BLaER1 (cell line): ENCODE results near the gene MAP3K10.
"Not testable (repeated sequence)": the region's sequence is repeated elsewhere in the genome, so short reads cannot be mapped to it uniquely, and the experiment has no call there.

Experiments used
- H3K27ac ChIP-seq: shearing (Covaris generic); formaldehyde crosslinking; 2 replicates; pipeline ENCODE4 v1.8.1; 2022
- H3K27me3 ChIP-seq: shearing (Covaris generic); formaldehyde crosslinking; 2 replicates; pipeline ENCODE4 v1.8.1; 2022
- H3K36me3 ChIP-seq: shearing (Covaris generic); formaldehyde crosslinking; 2 replicates; pipeline ENCODE4 v1.8.1; 2022
- H3K4me1 ChIP-seq: shearing (Covaris generic); formaldehyde crosslinking; 2 replicates; pipeline ENCODE4 v1.8.1; 2022
- H3K4me2 ChIP-seq: shearing (Covaris generic); formaldehyde crosslinking; 2 replicates; pipeline ENCODE4 v1.8.1; 2022
- H3K4me3 ChIP-seq: shearing (Covaris generic); formaldehyde crosslinking; 2 replicates; pipeline ENCODE4 v1.8.1; 2022
- H3K9ac ChIP-seq: shearing (Covaris generic); formaldehyde crosslinking; 2 replicates; pipeline ENCODE4 v1.8.1; 2022
- H3K9me3 ChIP-seq: shearing (Covaris generic); formaldehyde crosslinking; 2 replicates; pipeline ENCODE4 v1.8.1; 2022
- H4K20me1 ChIP-seq: shearing (Covaris generic); formaldehyde crosslinking; 2 replicates; pipeline ENCODE4 v1.8.1; 2022
- Cebpa-rat ChIP-seq: shearing (Covaris generic); IDR thresholded peaks from 2 replicates; pipeline ENCODE4 v1.8.1; 2022

MAP3K10 gene

DNA sequence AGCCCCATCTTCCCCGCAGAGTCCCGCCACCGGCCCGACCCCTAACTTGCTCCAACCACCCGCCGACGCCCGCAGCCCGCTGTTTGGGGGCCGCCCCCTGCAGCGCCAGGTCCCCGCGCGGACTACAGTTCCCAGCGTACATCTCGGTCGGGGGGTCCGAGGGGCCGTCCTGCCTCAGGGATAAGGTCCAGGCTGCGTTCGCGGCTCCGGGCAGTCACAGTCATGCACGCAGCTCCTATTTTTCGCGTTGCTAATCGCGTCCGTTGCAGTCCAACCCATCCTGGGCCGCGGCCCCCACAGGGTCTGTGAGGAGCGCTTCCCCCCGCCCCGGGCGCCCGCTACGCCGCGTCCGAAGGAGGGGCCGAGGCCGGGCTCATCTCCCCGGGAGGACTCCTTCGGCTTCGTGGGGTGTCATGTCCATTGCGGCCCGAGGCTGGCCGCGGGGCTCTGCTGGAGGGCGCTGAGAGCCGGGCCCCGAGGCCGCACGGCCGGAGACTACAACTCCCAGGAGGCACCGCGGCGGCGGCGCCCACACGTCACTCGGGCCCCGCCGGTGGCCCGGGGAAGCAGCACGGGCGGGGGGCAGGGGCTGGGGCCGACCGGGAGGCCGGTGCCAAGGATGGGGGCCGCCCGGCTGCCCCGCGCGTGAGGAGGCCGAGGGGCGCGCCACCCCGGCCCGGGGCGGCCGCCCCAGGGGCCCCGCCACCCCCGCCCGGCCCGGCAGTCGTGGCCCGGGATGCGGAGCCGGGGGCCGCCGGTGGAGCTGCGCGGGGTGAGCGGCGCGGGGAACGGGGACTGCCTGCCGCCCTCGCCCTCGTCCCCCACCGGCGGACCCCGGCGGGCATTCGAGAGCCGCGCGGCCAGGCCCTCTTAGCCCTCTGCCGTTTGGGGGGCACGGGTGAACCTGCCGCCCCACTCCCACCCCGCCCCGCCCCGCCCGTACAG is at the start of gene MAP3K10:
MAP3K10 (plus strand) TSS at position 536 of the 945 bp plus-strand sequence. CDS start 606 bp downstream, outside the sequence.
- no peaks in the 10 kb centered on the region for H3K27me3 ChIP-seq
- peak within 1 kb of the TSS; percentile 99 for H3K4me2 ChIP-seq
- no peaks in the 10 kb centered on the region for H3K9me3 ChIP-seq
- peak within 1 kb of the TSS; percentile 91 for H3K27ac ChIP-seq
- H3K4me1 ChIP-seq = peaks cover 32% of the 10 kb centered on the region
- peaks cover 18% of the 10 kb centered on the region; the same call in 1 of the 2 replicates for H4K20me1 ChIP-seq
- no peak for TF ChIP-seq Cebpa-rat
- peak within 1 kb of the TSS; percentile 99 for H3K4me3 ChIP-seq
- H3K36me3 ChIP-seq = no peaks in the 10 kb centered on the region
- H3K9ac ChIP-seq = peak within 1 kb of the TSS; percentile 93

DNA sequence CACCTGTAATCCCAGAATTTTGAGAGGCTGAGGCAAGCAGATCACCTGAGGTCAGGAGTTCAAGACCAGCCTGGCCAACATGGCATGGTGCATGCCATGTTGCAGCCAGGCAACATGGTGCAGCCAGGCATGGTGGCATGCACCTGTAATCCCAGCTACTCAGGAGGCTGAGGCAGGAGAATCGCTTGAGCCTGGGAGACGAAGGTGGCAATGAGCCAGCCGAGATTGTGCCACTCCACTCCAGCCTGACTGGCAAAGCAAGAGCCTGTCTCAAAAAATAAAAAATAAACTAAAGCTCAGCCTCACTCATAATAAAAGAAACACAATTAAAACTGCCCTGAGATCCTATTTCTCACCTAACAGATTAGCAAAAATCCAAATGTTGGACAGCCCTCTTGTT is 49.7 kb upstream of the MAP3K10 start:
- Histone ChIP-seq H3K27me3 (no peaks in the 10 kb centered on the region), H3K4me3 (no peak overlapping the region), H4K20me1 (no peaks in the 10 kb centered on the region), H3K9me3 (no peaks in the 10 kb centered on the region), H3K4me1 (peaks cover 66% of the 10 kb centered on the region), H3K4me2 (peak overlapping the region; percentile 88), H3K36me3 (no peaks in the 10 kb centered on the region), H3K9ac (no peak overlapping the region), H3K27ac (no peak overlapping the region)
- no peak for TF ChIP-seq Cebpa-rat

DNA sequence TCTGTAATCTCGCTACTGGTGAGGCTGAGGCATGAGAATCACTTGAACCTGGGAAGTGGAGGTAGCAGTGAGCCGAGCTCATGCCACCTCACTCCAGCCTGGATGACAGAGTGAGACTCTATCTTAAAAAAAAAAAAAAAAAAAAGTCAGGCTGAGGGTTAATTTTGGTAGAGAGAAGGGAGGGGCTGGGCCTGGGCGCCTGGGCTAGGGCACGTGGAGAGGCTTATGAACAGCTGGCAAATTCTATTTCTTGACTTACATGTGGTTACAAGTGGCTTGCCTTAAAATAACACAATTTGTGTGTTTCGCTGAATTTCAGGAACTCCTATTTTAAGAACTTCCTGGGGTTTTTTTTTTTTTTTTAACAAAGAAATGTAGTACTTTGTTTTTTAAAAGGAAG is 47.6 kb upstream of the MAP3K10 start:
- Histone ChIP-seq H4K20me1 (no peaks in the 10 kb centered on the region), H3K9me3 (no peaks in the 10 kb centered on the region), H3K36me3 (no peaks in the 10 kb centered on the region), H3K4me1 (peaks cover 86% of the 10 kb centered on the region), H3K27me3 (no peaks in the 10 kb centered on the region), H3K9ac (peak overlapping the region; percentile 76), H3K4me2 (peak overlapping the region; percentile 88), H3K4me3 (peak overlapping the region; percentile 58), H3K27ac (peak overlapping the region; percentile 85)
- no peak for TF ChIP-seq Cebpa-rat

DNA sequence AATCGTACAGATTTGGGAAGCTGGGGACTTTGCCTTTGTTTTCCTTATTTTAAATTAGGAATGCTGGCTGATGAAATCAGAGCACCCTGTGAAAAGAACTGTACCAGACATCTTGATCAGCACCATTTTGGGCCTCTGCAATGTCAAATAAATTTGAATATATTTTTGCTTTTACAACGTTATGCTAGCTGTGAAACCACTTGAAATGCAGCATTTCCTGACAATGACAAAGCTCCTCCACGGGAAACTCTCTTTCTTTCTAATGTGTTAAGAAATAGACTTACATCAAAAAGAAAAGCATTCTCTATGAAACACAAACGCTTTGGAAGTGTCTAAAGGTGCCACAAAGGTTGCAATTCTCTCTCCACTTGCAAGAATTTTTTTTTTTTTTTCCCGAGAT is 47.1 kb upstream of the MAP3K10 start:
- Histone ChIP-seq H3K9ac (peak overlapping the region; percentile 76), H3K27ac (peak overlapping the region; percentile 85), H3K27me3 (no peaks in the 10 kb centered on the region), H3K9me3 (peaks cover 1% of the 10 kb centered on the region), H3K4me2 (peak overlapping the region; percentile 88), H4K20me1 (no peaks in the 10 kb centered on the region), H3K36me3 (no peaks in the 10 kb centered on the region), H3K4me1 (peaks cover 91% of the 10 kb centered on the region), H3K4me3 (peak overlapping the region; percentile 58)
- TF ChIP-seq Cebpa-rat = no peak

DNA sequence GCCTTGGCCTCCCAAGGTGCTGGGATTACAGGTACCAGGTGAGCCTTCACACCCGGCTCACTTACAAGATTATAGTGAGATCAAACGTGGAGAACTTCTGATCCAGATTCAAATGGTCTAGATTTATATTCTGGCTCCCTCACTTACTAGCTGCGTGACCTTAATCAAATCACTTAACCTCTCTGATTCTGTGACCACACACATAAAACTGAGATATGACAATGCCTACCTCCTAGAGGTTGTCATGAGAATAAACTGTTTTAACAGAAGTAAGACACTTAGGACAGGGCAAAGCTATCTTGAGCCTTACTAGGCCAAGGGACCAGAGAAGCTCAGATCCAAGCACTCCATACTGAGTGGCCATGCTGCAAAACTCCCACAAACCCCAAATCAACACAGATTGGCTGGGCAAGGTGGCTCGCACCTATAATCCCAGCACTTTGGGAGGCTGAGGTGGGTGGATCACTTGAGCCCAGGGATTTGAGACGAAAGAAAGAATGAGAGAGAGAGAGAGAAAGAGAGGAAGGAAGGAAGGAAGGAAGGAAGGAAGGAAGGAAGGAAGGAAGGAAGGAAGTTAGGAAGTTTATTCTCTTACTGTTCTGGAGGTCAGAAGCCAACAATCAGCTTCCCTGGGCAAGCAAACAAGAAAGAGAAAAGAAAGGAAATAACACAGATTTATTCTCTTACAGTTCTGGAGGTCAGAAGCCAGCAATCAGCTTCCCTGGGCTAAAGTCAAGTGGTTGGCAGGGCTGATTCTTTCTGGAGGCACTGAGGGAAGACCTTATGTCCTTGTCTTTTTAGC is 46.1 kb upstream of the MAP3K10 start:
- Histone ChIP-seq H3K4me2 (peak overlapping the region; percentile 88), H3K36me3 (no peaks in the 10 kb centered on the region), H3K9ac (peak overlapping the region; percentile 76; the same call in 1 of the 2 replicates)

DNA sequence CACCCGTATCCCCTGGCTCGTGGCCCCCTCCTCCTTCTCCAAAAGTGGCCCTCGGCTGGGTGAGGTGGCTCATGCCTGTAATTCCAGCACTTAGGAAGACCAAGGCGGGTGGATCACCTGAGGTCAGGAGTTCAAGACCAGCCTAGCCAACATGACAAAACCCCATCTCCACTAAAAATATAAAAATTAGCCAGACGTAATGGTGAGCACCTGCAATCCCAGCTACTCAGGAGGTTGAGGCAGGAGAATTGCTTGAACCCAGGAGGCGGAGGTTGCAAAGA is 45.5 kb upstream of the MAP3K10 start:
- not testable (repeated sequence) for H3K4me3 ChIP-seq, H3K36me3 ChIP-seq, H4K20me1 ChIP-seq, H3K27me3 ChIP-seq
- H3K4me2 ChIP-seq = peak overlapping the region; percentile 88
- peaks cover 14% of the 10 kb centered on the region for H3K9me3 ChIP-seq
- H3K27ac ChIP-seq = peak overlapping the region; percentile 85
- H3K9ac ChIP-seq = peak overlapping the region; percentile 38; the same call in 1 of the 2 replicates
- H3K4me1 ChIP-seq = peaks cover 80% of the 10 kb centered on the region

More for the DNA sequence above, 46.1 kb upstream of the MAP3K10 start:
- Histone ChIP-seq H3K4me1 (peaks cover 83% of the 10 kb centered on the region), H4K20me1 (no peaks in the 10 kb centered on the region), H3K9me3 (peaks cover 9% of the 10 kb centered on the region), H3K27ac (peak overlapping the region; percentile 85), H3K27me3 (no peaks in the 10 kb centered on the region), H3K4me3 (no peak overlapping the region)
- no peak for TF ChIP-seq Cebpa-rat

DNA sequence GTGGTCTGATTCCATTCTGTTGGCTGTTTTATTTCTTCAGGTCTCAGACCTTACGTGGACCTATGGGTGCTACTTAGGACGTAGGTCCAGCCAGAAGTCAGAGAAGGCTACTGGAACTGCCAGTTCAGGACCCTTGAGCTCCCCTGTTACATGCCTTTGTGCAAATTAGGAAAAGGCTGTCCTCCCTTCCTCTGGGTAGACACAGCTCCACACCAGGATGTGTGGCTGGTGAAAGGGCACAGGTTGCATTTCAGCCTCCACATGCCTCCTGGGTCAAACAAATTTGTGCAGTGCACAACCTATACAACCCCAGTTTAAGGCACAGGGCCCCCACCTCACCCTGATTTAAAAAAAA is 43.9 kb upstream of the MAP3K10 start:
- Histone ChIP-seq H3K4me3 (no peak overlapping the region), H3K4me2 (peak overlapping the region; percentile 88)

DNA sequence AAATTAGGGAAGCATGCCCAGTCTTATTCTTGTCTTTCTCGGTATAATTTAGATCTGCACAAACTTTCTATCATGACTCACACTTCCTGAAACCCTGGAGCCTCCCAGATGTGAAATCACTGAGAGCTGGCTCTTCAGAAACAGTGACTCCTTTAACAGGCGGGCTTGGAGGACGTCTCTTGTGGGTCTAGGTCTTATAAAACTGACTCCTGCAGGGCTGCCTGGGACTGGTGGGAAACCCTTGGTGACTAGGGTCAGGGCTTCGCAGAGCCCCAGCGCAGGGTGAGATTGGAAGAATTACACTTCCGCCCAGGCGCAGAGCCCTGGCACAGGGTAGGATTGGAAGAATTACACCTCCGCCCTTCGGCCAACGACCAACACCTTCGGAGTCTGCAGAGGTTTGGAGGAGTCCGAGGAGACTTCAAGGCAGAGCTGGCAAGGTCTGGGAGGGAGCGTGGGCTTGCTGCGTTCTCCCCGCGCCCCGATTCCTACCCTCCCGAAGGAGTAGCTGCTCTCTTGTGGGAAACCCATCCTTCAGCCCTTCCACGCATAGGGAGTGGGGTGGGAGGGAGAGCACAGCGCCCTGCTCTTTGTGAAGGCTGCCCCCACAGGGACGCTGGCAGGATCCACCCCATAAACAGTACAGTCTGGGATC is 43.4 kb upstream of the MAP3K10 start:
- no peaks in the 10 kb centered on the region for H3K36me3 ChIP-seq
- TF ChIP-seq Cebpa-rat = no peak
- peaks cover 15% of the 10 kb centered on the region for H3K9me3 ChIP-seq
- peaks cover 69% of the 10 kb centered on the region for H3K4me1 ChIP-seq
- H3K27me3 ChIP-seq = no peaks in the 10 kb centered on the region
- H3K4me3 ChIP-seq = peak overlapping the region; percentile 24; the same call in 1 of the 2 replicates
- H4K20me1 ChIP-seq = no peaks in the 10 kb centered on the region
- peak overlapping the region; percentile 59; the same call in 1 of the 2 replicates for H3K9ac ChIP-seq
- H3K27ac ChIP-seq = peak overlapping the region; percentile 85
- H3K4me2 ChIP-seq = peak overlapping the region; percentile 88

More for the DNA sequence above, 43.9 kb upstream of the MAP3K10 start:
- Histone ChIP-seq H3K9me3 (peaks cover 15% of the 10 kb centered on the region), H3K27me3 (no peaks in the 10 kb centered on the region), H3K27ac (peak overlapping the region; percentile 85), H3K36me3 (no peaks in the 10 kb centered on the region), H3K4me1 (peaks cover 69% of the 10 kb centered on the region), H4K20me1 (no peaks in the 10 kb centered on the region), H3K9ac (0 out of 2 replicates have a peak overlapping the region, but pooled peaks have one; percentile 59)
- TF ChIP-seq Cebpa-rat = no peak

DNA sequence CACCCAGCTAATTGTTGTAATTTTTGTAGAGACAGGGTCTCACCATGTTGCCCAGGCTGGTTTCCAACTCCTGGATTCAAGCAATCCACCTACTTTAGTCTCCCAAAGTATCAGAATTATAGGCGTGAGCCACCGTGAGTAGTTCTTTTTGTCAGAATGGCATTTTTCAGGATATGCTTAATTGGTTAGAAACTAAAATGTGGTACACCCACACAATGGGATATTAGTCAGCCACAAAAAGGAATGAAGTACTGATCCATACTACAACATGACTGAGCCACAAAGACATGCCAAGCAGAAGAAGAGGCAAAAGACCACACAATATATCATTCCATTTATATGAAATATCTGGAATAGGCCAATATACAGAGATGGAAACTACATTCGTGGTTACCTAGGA is 41.7 kb upstream of the MAP3K10 start:
- peaks cover 15% of the 10 kb centered on the region for H3K9me3 ChIP-seq
- no peak overlapping the region for H3K4me3 ChIP-seq
- H4K20me1 ChIP-seq = no peaks in the 10 kb centered on the region
- no peaks in the 10 kb centered on the region for H3K27me3 ChIP-seq
- no peaks in the 10 kb centered on the region for H3K36me3 ChIP-seq
- no peak overlapping the region for H3K9ac ChIP-seq
- TF ChIP-seq Cebpa-rat = no peak
- H3K4me2 ChIP-seq = no peak overlapping the region
- H3K27ac ChIP-seq = no peak overlapping the region
- peaks cover 73% of the 10 kb centered on the region for H3K4me1 ChIP-seq
